Activated T-cell treated with anti-CD3 and anti-CD28 coated beads, Interleukin-2, amount 50 U/mL, for 4 hours (primary cell): ENCODE data around the gene CFAP57. TPM values are rescaled to one million over a fixed set of nuclear protein-coding genes. Genes with fewer than 3 reads are reported as not detected.

ENCODE experiments used
- ATAC-seq, 2 donors: fragments of 200-7000 bp; cut with Tn5 transposase; one replicate each; pipeline ENCODE4 v1.10.0; 2021
- DNase-seq: peaks from one replicate; pipeline ENCODE4 v3.0.0-alpha.2; 2020
- H3K27me3 Mint-ChIP-seq: one replicate; pipeline ENCODE4 v1.8.0; 2021; ENCODE audit warnings: low read depth, mixed read lengths
- H3K36me3 Mint-ChIP-seq: one replicate; pipeline ENCODE4 v1.8.0; 2022; ENCODE audit warnings: mixed read lengths; ENCODE audit not compliant: insufficient read depth
- H3K4me1 Mint-ChIP-seq: one replicate; pipeline ENCODE4 v1.8.0; 2021; ENCODE audit warnings: low read depth, mixed read lengths
- H3K4me3 Mint-ChIP-seq: one replicate; pipeline ENCODE4 v1.8.0; 2021; ENCODE audit warnings: mild to moderate bottlenecking, moderate library complexity, mixed read lengths
- H3K9me3 Mint-ChIP-seq: one replicate; pipeline ENCODE4 v1.8.0; 2021; ENCODE audit warnings: mixed read lengths
- total RNA-seq, 3 donors: library from RNA; stranded (reverse); gene quantifications; one replicate each; pipeline ENCODE4 v1.2.1, GENCODE V29; 2021

CFAP57 gene
- total RNA-seq, 3 donors from 2014 or later, result 0.05 to 0.41 TPM; not detected in 1

- H3K9me3 Mint-ChIP-seq, result peaks cover 5% of the 10 kb centered on the region
- no peak overlapping the region for H3K4me3 Mint-ChIP-seq
- no peak for ATAC-seq
- peaks cover 13% of the 10 kb centered on the region for H3K4me1 Mint-ChIP-seq
- H3K36me3 Mint-ChIP-seq, result no peaks in the 10 kb centered on the region
- DNase-seq, result no peak
- H3K27me3 Mint-ChIP-seq, result peaks cover 21% of the 10 kb centered on the region
These were observed 95.8 kb downstream of the CFAP57 start for GRCh38 chr1:43267818-43268425.

- peaks cover 2% of the 10 kb centered on the region for H3K36me3 Mint-ChIP-seq
- H3K27me3 Mint-ChIP-seq, result peaks cover 19% of the 10 kb centered on the region
- DNase-seq, result no peak
- no peak for ATAC-seq
- H3K4me1 Mint-ChIP-seq, result peaks cover 21% of the 10 kb centered on the region
- H3K4me3 Mint-ChIP-seq, result peak within 1 kb of the TSS; percentile 16
- peaks cover 3% of the 10 kb centered on the region for H3K9me3 Mint-ChIP-seq
These were observed 97.7 kb downstream of the CFAP57 start, which contains the start of gene TMEM125 for GRCh38 chr1:43269627-43270375. TMEM125 (plus strand) TSS chr1:43269983; CDS start chr1:43272723, 2,740 bp downstream.

- ATAC-seq, result peak in 1 of 2 donors; percentile 23
- peaks cover 2% of the 10 kb centered on the region for H3K36me3 Mint-ChIP-seq
- peaks cover 24% of the 10 kb centered on the region for H3K4me1 Mint-ChIP-seq
- peaks cover 19% of the 10 kb centered on the region for H3K27me3 Mint-ChIP-seq
- H3K4me3 Mint-ChIP-seq, result peak overlapping the region; percentile 16
- no peak for DNase-seq
- H3K9me3 Mint-ChIP-seq, result peaks cover 3% of the 10 kb centered on the region
These were observed 98.4 kb downstream of the CFAP57 start for GRCh38 chr1:43270421-43271095.

GRCh38 chr1:43271186-43272118 is 99.3 kb downstream of the CFAP57 start:
- H3K9me3 Mint-ChIP-seq, result peaks cover 3% of the 10 kb centered on the region
- H3K36me3 Mint-ChIP-seq, result peaks cover 2% of the 10 kb centered on the region
- H3K27me3 Mint-ChIP-seq, result peaks cover 21% of the 10 kb centered on the region
- H3K4me1 Mint-ChIP-seq, result peaks cover 24% of the 10 kb centered on the region
- peak overlapping the region; percentile 16 for H3K4me3 Mint-ChIP-seq
- peak; percentile 45 to 53 for ATAC-seq
- DNase-seq, result no peak

GRCh38 chr1:43272161-43272560 is 100.0 kb downstream of the CFAP57 start:
- ATAC-seq (no peak), DNase-seq (no peak)
- Mint-ChIP-seq H3K36me3 (peaks cover 2% of the 10 kb centered on the region), H3K4me1 (peaks cover 24% of the 10 kb centered on the region), H3K9me3 (peaks cover 3% of the 10 kb centered on the region), H3K27me3 (peaks cover 16% of the 10 kb centered on the region), H3K4me3 (no peak overlapping the region)

GRCh38 chr1:43272576-43273571 is 100.7 kb downstream of the CFAP57 start:
- ATAC-seq, result no peak
- peaks cover 24% of the 10 kb centered on the region for H3K4me1 Mint-ChIP-seq
- H3K36me3 Mint-ChIP-seq, result peaks cover 2% of the 10 kb centered on the region
- H3K4me3 Mint-ChIP-seq, result no peak overlapping the region
- H3K9me3 Mint-ChIP-seq, result peaks cover 3% of the 10 kb centered on the region
- H3K27me3 Mint-ChIP-seq, result peaks cover 14% of the 10 kb centered on the region
- DNase-seq, result no peak

GRCh38 chr1:43273708-43274107 is 101.6 kb downstream of the CFAP57 start:
- DNase-seq, result no peak
- H3K9me3 Mint-ChIP-seq, result peaks cover 3% of the 10 kb centered on the region

GRCh38 chr1:43274125-43274803 is 102.1 kb downstream of the CFAP57 start:
- DNase-seq (no peak), ATAC-seq (peak; percentile 70 to 79)
- Mint-ChIP-seq H3K4me1 (peaks cover 24% of the 10 kb centered on the region), H3K36me3 (peaks cover 2% of the 10 kb centered on the region), H3K27me3 (peaks cover 12% of the 10 kb centered on the region), H3K9me3 (peaks cover 3% of the 10 kb centered on the region), H3K4me3 (no peak overlapping the region)

More at GRCh38 chr1:43273708-43274107, 101.6 kb downstream of the CFAP57 start:
- peaks cover 12% of the 10 kb centered on the region for H3K27me3 Mint-ChIP-seq
- H3K36me3 Mint-ChIP-seq, result peaks cover 2% of the 10 kb centered on the region
- ATAC-seq, result no peak
- H3K4me3 Mint-ChIP-seq, result no peak overlapping the region
- peaks cover 24% of the 10 kb centered on the region for H3K4me1 Mint-ChIP-seq

GRCh38 chr1:43274804-43275180 is 102.7 kb downstream of the CFAP57 start:
- Mint-ChIP-seq H3K4me1 (peaks cover 24% of the 10 kb centered on the region), H3K27me3 (peaks cover 12% of the 10 kb centered on the region), H3K36me3 (peaks cover 2% of the 10 kb centered on the region), H3K4me3 (no peak overlapping the region), H3K9me3 (peaks cover 3% of the 10 kb centered on the region)
- no peak for ATAC-seq
- no peak for DNase-seq

- H3K4me3 Mint-ChIP-seq, result no peak overlapping the region
- H3K4me1 Mint-ChIP-seq, result peaks cover 18% of the 10 kb centered on the region
- ATAC-seq, result no peak
- peaks cover 3% of the 10 kb centered on the region for H3K9me3 Mint-ChIP-seq
- no peak for DNase-seq
- H3K27me3 Mint-ChIP-seq, result peaks cover 16% of the 10 kb centered on the region
- peaks cover 2% of the 10 kb centered on the region for H3K36me3 Mint-ChIP-seq
These were observed 103.9 kb downstream of the CFAP57 start for GRCh38 chr1:43275826-43276620.

- peaks cover 13% of the 10 kb centered on the region for H3K4me1 Mint-ChIP-seq
These were observed 104.5 kb downstream of the CFAP57 start for GRCh38 chr1:43276673-43277072.

More at GRCh38 chr1:43276673-43277072, 104.5 kb downstream of the CFAP57 start:
- peaks cover 2% of the 10 kb centered on the region for H3K36me3 Mint-ChIP-seq
- no peak overlapping the region for H3K4me3 Mint-ChIP-seq
- H3K9me3 Mint-ChIP-seq, result peaks cover 3% of the 10 kb centered on the region
- ATAC-seq (no peak), DNase-seq (no peak)
- H3K27me3 Mint-ChIP-seq, result peaks cover 12% of the 10 kb centered on the region
